ENCODE data around the gene CALN1.
"Not testable (repeated sequence)": the region's sequence is repeated elsewhere in the genome, so short reads cannot be mapped to it uniquely, and the experiment has no call there.

Gene CALN1

DNA sequence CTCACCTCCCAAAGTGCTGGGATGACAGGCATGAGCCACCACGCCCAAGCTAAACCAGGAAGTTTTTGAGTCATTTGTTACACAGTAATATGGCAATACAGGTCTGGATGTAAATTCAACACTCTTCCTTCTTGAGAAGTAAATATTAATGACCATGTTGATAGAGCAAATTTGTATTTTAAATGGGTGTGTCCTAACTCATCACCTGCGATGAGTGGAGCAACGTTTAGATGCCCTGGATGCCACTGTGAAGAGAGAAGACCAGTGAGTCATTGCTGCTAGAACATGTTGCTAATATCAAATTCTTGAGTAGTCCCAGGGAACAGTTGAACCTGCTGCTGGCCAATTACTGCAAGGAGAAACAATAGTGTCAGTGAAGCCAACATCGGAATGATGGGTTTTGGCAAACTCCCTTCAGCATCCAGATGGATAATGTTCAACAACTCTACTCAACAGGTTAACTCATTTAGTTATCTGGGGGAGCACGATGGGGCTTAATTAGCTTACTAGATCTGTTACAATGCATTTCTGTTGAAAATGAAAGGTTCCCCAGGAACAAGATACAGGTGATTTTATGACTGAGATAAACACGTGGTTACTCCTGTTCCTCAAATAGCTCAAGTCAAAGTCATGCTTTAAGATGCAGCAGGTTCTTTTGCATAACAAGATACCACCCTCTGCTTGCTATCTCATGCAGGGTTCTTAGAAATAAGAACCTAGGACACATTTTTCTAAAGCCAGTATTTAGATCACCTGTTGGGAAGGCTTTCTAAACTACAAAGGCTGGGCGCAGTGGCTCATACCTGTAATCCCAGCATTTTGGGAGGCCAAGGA is 146.8 kb downstream of the CALN1 start:
- DNase-seq: no peak

DNA sequence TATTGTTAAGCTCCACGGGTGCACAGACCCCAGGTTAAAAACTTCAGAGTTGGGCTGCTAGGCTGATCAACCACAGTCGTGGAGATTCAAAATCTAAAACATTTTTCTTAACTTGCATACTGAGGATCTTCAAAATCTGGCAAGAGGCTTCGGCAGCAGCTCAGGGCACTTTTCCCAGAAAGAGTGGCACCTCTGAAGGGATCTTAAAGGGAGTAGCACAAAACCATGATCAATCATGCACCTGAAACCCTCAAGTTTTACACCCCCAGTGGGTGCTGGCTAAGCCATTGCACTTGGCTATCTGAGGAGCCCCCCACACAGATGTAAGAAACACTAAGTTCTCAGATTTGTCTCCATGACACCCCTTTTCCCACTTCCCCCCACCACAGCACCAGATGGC is 151.7 kb downstream of the CALN1 start:
- no peak for DNase-seq

DNA sequence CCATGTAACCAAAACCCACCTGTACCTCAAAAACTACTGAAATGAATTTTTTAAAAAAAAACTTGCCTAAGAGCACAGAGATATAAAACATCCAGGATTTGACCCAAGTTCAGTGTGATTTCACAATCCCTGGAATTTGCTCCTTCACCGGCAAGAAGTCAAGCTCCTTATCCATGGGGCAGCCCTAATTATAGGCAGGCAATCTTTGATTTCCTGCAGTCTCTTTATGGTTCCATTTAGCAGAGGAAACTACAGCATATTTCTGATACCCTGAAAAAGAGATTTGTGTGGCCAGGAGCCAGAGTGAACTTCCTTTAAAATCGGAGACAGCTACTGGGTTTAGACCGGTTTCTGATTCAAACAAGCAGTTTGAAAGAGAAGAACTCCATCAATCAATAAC is 154.1 kb downstream of the CALN1 start:
- DNase-seq: no peak

DNA sequence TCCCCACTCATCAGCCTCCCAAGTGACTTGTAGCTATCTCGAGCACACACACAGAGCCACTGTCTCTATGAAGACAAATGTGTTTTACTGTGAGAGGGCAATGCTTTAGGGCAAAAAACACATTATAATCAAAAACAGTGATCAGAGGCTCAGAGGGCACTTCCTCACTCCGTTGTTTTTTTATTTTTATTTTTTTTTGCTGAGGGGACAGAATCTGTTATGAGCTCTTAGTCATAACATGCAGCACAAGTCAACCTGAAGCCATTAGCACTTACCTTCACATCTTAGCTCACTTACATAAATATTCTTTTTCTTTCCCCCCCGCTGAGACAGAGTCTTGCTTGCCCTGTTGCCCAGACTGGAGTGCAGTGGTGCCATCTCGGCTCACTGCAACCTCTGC is 157.7 kb downstream of the CALN1 start:
- DNase-seq: no peak

DNA sequence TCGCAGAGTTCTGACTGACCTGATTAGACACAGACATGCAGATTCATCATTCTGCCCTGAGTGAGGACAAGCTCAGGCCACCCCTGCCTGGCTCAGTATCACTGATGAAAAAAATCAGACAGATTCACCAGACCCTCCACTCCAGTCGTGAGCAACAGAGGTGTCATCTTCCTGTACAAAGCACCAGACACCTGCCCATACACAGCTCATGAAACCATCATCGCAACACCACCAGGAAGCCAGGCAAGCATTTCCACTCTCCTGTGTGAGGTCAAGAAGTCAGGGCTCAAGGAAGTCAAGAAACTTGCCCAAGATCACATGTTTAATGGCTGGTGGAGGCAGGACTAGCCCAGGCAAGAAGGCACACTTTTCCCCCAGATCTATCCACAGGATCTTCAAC is 163.0 kb downstream of the CALN1 start:
- DNase-seq: no peak

DNA sequence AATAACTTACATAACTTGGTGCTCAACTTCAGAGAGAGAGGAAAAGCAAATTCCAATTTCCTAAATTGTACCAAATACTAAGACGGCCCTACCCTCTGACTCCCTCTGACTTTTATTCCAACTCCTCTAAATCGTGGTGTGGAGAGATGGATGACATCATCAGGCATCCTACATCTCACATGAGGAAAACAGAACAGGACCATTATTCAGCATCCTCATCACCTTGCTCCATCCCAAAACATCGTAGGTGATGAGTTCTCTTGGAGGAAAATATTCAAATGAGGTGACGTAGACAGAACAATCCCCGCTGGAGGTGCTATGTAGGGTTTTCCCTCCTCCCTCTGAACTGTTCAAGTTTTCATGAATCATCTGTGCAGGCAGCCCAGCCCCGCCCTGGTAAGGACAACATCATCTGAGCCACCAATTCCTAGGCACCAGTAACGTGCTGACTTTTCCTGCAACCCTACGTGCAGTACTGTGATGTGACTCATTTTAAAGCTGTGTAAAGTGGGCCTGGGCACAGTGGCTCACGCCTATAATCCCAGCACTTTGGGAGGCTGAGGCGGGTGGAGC is 167.2 kb downstream of the CALN1 start:
- DNase-seq: no peak

DNA sequence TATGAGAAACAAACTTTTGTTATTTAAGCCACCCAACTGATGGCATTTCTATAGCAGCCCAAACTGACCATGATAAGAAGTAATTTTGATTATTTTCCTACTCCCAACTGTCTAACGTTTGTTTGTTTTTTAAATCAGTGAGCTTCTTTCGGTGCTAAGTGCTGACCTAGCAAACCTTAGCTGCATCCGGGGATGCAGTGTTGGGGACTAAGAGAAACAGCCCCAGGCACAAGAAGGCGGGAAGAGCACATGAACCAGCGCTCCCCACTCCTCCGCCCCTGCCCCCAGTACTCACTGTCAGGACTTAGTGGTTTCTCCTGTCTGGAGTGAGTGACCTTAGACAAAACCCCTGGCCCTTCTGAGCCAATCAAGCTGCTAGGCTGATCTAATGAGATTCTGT is 168.8 kb downstream of the CALN1 start:
- DNase-seq: no peak

DNA sequence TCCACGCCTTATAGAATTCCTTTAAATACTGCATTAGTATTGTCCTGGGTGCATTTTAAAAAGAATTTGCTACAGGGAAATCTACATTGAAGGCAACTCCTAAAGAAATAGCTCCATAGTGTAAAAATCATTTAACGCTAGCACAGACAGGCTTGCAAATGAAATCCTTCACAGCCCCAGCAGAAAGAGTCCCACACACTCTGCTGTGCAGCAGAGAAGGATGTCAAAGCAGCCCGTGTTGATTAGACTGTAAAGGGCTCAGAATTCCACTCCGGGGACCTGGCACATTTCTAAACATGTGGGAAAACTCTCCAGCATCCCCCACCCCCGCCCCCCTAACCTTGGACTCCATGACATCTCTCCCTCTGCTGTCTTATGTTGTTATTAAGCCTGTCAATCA is 176.8 kb downstream of the CALN1 start:
- no peak for DNase-seq

DNA sequence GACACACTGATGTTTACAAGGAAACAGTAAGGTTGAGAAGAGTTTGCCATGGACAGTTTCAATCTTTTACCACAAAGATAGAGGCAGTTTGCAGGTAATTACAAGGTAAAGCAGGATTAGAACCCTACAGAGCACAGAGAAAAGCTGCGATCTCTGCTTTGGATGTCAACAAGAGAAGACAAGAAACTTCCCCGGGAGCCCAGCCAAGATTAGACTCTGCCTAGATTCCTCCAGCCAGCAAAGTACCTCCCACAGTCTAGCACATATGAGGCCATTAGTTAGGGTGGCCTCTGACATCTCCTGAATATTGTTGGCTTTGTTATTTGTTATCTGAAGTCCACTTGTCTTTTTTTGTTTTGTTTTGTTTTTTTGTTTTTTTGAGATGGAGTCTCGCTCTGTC is 178.1 kb downstream of the CALN1 start:
- no peak for DNase-seq

DNA sequence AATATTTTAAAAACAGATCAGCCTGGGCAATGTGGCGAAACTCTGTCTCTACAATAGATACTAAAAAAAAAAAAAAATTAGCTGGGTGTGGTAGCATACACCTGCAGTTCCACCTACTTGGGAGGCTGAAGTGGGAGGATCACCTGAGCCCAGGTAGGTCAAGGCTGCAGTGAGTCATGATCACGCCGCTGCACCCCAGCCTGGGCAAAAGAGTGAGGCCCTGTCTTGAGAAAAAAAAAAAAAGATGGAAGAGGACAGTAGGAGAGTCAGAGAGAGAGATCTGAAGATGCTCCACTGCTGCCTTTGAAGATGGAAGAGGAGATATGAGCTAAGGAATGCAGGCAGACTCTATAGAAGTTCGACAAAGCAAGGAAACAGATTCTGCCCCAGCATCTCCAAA is 181.9 kb downstream of the CALN1 start:
- no peak for DNase-seq

DNA sequence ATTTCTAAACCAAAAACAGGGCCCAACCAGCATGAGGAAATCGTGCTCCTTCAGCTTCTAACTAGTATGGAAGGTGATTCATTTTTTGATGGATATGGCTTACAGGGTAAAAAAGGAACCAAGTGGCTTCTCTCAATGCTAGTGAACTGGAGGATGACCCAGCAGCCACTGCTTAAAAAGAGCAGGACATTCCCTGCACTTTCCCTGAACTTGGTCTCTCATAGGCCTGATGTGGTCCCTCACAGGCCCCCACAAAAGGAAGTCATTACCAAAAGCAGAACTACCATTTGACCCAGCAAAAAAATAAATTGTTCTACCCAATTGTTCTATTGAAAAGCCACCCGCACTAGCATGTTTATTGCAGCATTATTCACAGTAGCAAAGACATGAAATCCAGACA is 188.8 kb downstream of the CALN1 start:
- no peak for DNase-seq

DNA sequence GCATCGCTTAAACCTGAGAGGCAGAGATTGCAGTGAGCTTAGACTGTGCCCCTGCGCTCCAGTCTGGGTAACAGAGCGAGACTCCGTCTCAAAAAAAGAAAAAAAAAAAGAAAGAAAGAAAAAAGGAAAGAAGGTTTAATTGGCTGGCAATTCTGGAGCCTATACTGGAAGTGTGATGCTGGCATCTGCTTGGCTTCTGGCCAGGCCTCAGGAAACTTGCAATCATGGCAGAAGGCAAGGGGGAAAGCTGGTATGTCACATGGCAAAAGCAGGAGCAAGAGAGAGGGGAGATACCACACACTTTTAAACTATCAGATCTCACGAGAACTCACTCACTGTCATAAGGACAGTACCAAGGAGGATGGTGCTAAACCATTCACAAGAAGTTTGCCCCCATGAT is 190.0 kb downstream of the CALN1 start:
- DNase-seq: no peak

DNA sequence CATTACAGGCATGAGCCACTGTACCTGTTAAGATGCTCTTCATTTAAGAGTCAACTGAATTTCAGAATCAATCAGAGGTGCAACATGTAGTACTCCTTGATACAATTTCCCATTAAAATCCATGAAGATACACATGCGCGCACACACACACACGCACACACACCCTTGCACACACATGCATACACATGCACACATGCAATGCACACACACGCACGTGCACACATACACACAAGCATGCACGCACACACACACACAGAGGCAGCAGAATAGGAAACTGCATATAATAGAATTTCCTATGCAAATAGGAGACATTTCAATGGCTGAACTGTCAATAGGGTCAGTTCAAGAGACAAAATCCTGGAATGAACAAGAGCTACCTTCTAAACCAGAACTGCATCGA is 192.6 kb downstream of the CALN1 start:
- DNase-seq: no peak

DNA sequence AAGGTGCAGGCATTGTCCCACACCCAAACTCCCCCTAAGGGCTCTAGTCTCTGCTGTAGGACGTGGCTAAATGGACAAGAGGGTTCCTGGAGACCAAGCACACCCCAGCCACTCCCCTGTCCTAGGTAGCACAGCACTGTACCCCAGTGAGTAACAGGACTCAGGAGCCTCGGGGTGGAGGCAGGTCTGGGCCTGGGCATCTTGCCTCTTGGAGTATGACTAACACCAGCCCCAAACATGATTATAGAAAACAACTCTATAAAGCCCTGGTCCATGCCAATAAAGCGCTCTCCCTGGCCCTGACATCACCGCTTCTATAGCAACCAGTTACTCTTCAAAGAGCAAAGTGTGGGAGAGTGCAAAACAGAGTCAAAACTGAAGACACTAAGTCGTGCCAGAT is 195.0 kb downstream of the CALN1 start:
- no peak for DNase-seq

DNA sequence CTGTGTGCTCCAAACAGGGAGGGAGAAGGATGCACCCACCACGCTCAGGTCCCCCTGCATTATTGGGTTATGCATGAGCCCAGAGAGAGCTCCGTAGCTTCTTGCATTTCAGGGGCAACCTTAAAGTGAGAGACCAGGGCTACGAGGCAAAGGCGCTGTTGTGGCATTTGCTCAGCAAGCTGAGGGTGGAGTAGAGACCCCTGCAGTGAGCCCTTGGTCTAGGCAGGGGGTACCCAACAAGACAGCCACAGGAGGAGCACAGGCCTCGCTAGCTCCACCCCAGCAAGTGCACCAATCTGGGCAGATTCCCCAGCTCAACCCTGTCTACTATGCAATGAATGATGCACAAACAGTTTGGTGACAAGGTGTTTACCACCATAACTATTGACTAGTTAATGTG is 198.4 kb downstream of the CALN1 start:
- no peak for DNase-seq

DNA sequence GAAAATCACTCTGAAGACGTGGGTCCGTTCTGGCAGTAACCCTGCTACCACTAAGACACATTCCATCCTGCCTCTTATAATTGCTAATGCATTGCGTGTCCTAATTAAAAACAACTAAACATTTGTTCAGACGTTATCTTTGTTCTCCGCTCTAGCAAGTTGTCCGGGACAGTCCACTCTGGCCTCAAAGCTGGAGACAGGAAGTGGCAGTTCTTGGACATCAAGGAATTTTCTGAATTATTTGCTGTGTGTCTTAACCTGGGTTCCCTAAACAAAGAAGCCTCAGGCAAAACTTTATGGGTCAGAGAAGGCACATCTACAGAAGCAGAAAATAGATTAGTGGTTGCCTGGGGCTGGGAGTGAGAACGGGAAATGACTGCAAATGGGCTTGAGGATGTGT is 199.1 kb downstream of the CALN1 start:
- DNase-seq: no peak

DNA sequence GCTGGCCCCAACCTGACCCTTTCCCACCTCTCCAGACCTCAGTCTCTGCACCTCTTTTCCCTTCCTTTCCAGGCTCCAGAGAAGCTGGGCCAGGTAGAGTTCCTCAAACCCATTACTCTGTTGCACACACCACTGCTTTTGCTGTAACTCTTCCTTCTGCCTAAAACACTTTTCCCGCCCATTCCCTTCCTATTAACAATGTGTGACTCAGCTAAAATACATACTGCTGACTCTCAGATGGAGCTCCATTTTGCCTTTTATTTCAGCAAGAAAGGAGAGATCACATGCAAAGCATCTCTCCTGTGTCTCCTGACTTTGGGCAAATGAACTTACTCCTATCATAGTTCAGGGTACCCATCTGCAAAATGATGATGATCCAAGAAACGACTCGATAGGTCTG is 201.0 kb downstream of the CALN1 start:
- DNase-seq: no peak

DNA sequence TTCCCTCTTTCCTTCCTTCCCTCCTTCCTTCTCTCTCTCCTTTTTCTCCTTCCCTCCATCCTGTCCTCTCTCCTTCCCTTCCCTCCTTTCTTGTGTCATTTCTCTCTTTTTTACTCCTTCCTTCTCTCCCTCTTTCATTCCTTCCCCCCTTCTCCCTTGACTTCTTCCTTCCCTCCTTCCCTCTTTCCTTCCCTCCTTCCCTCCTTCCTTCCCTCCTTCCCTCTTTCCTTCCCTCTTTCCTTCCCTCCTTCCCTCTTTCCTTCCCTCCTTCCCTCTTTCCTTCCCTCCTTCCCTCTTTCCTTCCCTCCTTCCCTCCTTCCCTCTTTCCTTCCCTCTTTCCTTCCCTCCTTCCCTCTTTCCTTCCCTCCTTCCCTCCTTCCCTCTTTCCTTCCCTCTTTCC is 203.1 kb downstream of the CALN1 start:
- not testable (repeated sequence) for DNase-seq

DNA sequence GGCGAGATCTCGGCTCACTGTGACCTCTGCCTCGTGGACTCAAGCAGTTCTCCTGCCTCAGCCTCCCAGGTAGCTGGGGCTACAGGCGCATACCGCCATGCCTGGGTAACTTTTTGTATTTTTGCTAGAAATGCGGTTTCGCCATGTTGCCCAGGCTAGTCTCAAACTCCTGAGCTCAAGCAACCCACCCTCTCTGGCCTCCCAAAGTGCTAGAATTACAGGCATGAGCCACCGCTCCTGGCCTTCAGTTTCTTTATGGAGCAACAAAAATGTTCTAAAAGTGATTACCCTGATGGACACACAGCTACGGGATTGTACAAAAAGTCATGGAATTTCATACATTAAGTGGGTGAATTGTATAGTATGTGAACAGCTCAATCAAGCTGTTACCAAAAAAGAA is 216.0 kb downstream of the CALN1 start:
- DNase-seq: no peak

DNA sequence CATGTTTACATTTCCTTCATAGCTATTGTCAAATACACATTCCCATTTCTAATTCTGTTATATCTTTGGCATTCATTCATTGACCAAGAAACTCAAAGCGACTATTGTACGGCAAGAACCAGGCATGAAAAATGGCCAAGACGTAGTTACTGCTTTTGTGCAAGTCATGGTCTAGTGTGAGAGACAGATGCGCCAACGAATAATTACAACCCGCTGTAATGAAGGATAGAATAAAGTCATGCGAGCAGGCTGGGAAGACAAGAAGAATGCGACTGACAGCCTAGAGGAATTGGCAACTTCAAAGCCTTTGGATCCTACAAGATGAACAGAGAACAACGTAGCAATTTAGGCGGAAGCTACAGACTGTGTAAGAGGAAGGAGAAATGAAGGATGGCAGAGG is 221.2 kb downstream of the CALN1 start:
- DNase-seq: no peak

DNA sequence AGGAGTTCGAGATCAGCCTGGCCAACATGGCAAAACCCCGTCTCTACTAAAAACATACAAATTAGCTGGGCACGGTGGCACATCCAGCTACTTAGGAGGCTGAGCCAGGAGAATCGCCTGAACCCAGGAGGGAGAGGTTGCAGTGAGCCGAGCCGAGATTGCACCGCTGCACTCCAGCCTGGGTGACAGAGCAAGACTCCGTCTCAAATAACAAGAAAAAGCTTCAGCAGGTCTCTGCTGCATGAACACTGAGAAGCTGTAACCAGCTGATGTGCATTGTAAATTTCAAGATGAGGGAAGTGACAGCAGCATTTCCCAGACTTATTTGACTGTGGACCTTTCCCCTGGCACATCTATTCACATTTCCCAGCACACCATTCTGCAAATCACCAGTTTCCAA is 222.0 kb downstream of the CALN1 start:
- no peak for DNase-seq

DNA sequence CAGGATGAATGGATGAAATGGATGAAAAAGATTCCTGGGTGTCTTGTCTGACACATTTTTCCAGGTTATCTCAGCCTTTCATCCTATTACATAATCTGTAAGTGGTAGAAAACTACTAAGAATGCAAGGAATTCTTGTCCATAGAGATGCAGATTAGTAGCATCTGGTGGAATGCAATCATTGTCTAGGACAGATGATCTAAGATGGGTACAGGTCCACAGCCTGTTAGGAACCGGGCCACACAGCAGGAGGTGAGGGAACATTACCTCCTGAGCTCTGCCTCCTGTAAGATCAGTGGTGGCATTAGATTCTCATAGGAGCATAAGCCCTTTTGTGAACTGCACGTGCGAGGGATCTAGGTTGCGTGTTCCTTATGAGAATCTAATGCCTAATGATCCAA is 225.0 kb downstream of the CALN1 start:
- DNase-seq: no peak

DNA sequence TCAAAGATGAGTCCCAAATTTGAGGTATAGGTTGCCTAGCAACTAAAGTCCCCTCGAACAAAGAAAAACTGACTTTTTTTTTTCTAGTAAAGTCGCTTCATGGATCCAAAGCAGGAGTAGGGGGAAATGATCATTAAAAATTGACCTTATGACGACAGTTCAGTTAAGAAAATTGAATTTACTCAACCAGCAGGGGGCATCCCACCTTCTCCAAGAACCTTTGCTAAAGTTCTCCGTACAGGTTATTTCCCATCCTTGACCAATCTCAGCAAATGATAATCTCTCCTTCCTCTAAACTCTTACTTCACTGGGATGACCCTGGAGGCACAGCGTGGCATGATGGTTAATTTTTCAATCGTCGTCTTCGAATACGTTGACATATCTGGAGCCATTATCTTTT is 228.3 kb downstream of the CALN1 start:
- DNase-seq: no peak

DNA sequence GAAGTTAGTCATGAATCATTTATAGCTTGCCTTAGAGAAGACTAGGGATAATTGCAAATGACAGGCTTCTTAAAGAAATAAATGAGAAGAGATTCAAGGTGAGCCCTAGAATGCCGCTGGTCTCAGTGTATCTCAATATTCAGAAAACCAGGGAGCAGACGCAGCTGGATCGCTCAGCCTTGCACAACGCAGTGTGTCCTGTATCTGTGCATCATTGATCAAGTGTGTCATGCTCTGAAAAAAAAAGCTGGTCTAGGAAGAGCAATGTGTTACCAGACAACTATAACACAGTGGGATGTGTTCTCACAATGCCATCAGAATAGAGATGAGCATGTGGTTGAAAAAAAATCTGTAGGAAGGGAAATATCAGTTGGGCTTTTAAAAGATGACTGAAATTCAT is 230.1 kb downstream of the CALN1 start:
- DNase-seq: no peak

DNA sequence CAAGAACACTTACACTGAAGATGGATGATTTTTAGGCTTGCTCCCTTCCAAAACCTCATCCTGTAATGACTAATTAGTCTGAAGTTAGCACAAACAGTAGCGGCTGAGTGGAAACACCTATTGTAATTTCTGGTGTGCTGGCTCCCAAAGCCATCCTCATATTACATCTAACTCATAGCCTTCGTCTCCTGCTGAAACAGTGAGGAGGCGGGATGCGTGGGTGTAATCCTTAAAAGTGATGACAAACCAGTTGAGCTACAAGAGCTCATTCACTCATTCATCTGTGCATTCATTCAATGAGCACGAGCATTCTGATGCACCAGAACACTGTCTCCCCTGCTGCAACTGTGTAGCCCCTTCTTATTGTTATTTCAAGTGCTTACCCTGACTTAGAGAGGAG is 235.3 kb downstream of the CALN1 start:
- DNase-seq: no peak

Data from NCI-H2081 (cell line).